NT2/D1 (cell line): ENCODE data around the gene NME7.

Experiments used
- SUZ12 ChIP-seq: IDR thresholded peaks from 2 replicates; pipeline ENCODE4 v1.6.1; 2011; ENCODE audit not compliant: insufficient read length, insufficient read depth; ENCODE audit errors: extremely low read depth
- YY1 ChIP-seq: IDR thresholded peaks from 2 replicates; pipeline ENCODE4 v1.6.1; 2011; ENCODE audit not compliant: insufficient read length, insufficient read depth
- ZNF274 ChIP-seq: IDR thresholded peaks from 2 replicates; pipeline ENCODE4 v1.6.1; 2011; ENCODE audit warnings: mild to moderate bottlenecking, low read depth, low read length

GRCh38 chr1:169126335-169126734 is 241.3 kb downstream of the NME7 start:
- TF ChIP-seq ZNF274 (no peak), SUZ12 (no peak), YY1 (no peak)
